Adrenal gland (tissue), 12 donors: ENCODE measurements around the gene AGBL5. TPM values are rescaled to one million over a fixed set of nuclear protein-coding genes. Genes with fewer than 3 reads are reported as not detected.

Experiments
- DNase-seq, 7 donors: peaks; one replicate each; pipeline ENCODE4 v3.0.0-alpha.2; 2019 to 2020
- H3K27ac ChIP-seq, 5 donors: fragments of 200-600 bp; sonication (generic) in 4 of 5; 1 replicate in 3 of 5; 2 replicates in 2 of 5; pipeline versions ENCODE4 v1.5.1 to v1.8.0; 2016 to 2020; ENCODE audit warnings: mild to moderate bottlenecking in 1 of 5
- H3K27me3 ChIP-seq: fragments of 200-600 bp; 2 replicates; pipeline ENCODE4 v1.8.0; 2021
- H3K36me3 ChIP-seq, 2 donors: fragments of 200-600 bp; replicated peaks in 1 of 2; 1 replicate in 1 of 2; 2 replicates in 1 of 2; pipeline versions ENCODE4 v1.5.1 to v1.8.0; 2018 to 2022
- H3K4me1 ChIP-seq, 2 donors: fragments of 200-600 bp; replicated peaks in 1 of 2; 1 replicate in 1 of 2; 2 replicates in 1 of 2; pipeline versions ENCODE4 v1.5.1 to v1.8.0; 2018 to 2021
- H3K4me3 ChIP-seq, 4 donors: fragments of 200-600 bp; sonication (generic) in 3 of 4; one replicate each; pipeline ENCODE4 v1.5.1; 2016 to 2018
- H3K9me3 ChIP-seq, 3 donors: fragments of 200-600 bp; sonication (generic) in 1 of 3; replicated peaks in 1 of 3; 1 replicate in 2 of 3; 2 replicates in 1 of 3; pipeline versions ENCODE4 v1.5.1 to v1.8.0; 2016 to 2021
- POLR2A ChIP-seq, 2 donors: fragments of 450-650 bp; IDR thresholded peaks; one replicate each; pipeline ENCODE4 v1.6.1; 2017; ENCODE audit warnings: antibody characterized with exemption in 2 of 2, mild to moderate bottlenecking in 2 of 2, moderate library complexity in 1 of 2
- WGBS, 4 donors: extraction: QIAGEN DNeasy Blood & Tissue Kit in 2 of 4; methylation state at CpG; one replicate each; pipeline versions ENCODE4 v1.1.5 to v1.1.7; 2013 to 2017; 5-methylcytosine and 5-hydroxymethylcytosine counted together
- intact Hi-C, 2 donors: fragments of 100-400 bp; cut with DNase I; formaldehyde crosslinking; loops; one replicate each; pipeline versions ENCODE4 v1.14.1 to v1.15.0; 2022 to 2023
- polyA plus RNA-seq, 3 donors: library from polyadenylated mRNA; stranded (reverse); fragments of 200-250 nt in 2 of 3; fragments of 350-450 nt in 1 of 3; fragmentation: Illumina TruSeq in 1 of 3; extraction: RNeasy Lipid Tissue Mini Kit (QIAGEN cat#74804) in 1 of 3; gene quantifications; one replicate each; pipeline ENCODE4 v1.2.3, GENCODE V29; 2013 to 2014
- total RNA-seq, 9 donors: library from RNA; depleted of rRNA in 4 of 9; stranded (reverse); fragments of >200 nt in 4 of 9; fragments of 120-200 nt in 1 of 9; fragmentation: NEBNext Ultra II Directional in 1 of 9; extraction: Animal tissue kit (Norgen Biotek cat#: 25700) in 1 of 9; gene quantifications; one replicate each; pipeline versions ENCODE4 v1.1.0 to v1.2.4, GENCODE V29; 2013 to 2023
- TF ChIP-seq, protein P1 (sequence below), 6 experiments: fragments of 450-650 bp in 4 of 6; fragments of 200-600 bp in 2 of 6; sonication (generic) in 1 of 6; IDR thresholded peaks; 1 replicate in 5 of 6; 2 replicates in 1 of 6; pipeline versions ENCODE4 v1.5.1 to v1.8.0; 2016 to 2021; ENCODE audit warnings: antibody characterized with exemption in 6 of 6, mild to moderate bottlenecking in 2 of 6, moderate library complexity in 1 of 6
- donor health status: healthy with polysubstance abuse.
- donor health status: Bipolar disorder and iron deficiency.
- donor health status: DM: yes; HTN: yes; CAD: no.
- donor health status: DM: no; HTN: no; CAD: no.
- donor health status: DM: no; HTN: no; CAD: no.
- donor health status: DM: yes; HTN: yes; CAD: no.

AGBL5 gene
- total and polyA plus RNA-seq, 12 donors, result 21.2 to 42.4 (median 30.6) TPM

DNA sequence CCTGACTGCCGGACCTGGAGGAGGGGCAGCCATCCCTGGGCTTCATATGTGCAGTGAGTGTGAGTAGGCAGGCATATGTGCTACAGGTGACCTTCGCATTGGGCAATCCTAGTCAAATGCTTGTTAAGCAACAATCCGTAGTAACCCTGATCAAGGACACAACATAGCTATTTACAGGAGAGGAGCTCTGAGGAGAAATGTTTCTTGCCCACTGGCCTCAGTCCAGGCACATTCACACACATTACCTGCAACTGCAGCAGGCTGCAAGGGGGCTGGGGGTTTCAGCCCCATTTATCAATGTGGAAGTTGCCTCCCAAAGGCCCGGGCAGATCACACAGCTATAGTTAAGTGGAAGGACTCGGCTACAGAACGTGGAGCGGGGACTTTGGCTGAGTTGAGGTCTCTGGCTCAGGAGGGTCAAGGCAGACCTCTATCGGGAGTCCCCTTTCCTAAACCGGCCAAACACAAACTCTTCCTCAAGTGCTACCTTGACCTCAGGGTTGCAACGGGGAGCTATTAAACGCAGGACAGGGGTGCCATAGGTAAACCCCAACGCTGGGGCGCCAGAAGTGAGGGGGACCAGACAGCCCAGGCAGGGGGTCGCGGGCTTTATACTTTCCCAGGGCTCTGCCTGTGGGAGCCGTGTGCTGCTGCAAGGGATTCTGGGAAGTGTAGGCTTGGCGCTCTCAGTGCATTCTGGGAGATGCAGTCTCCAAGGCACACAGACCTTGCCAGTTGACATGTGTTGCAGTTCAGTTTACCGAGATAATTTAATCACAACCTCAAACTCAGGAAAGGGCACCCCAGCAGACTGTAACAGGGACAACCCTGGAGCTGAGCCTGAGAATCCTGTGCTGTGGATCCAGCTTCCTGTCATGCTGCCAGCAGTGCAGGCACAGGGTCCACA, 44.5 kb downstream of the AGBL5 start:
- Histone ChIP-seq H3K36me3 (no peaks in the 10 kb centered on the region), H3K4me1 (peaks cover 13 to 26% of the 10 kb centered on the region in 2 donors), H3K4me3 (peak overlapping the region in 2 of 4 donors; percentile 5 to 41), H3K27ac (peak overlapping the region in 3 of 5 donors; percentile 52 to 78 (median 58)), H3K27me3 (no peaks in the 10 kb centered on the region), H3K9me3 (no peaks in the 10 kb centered on the region)
- TF ChIP-seq, protein P1, sequence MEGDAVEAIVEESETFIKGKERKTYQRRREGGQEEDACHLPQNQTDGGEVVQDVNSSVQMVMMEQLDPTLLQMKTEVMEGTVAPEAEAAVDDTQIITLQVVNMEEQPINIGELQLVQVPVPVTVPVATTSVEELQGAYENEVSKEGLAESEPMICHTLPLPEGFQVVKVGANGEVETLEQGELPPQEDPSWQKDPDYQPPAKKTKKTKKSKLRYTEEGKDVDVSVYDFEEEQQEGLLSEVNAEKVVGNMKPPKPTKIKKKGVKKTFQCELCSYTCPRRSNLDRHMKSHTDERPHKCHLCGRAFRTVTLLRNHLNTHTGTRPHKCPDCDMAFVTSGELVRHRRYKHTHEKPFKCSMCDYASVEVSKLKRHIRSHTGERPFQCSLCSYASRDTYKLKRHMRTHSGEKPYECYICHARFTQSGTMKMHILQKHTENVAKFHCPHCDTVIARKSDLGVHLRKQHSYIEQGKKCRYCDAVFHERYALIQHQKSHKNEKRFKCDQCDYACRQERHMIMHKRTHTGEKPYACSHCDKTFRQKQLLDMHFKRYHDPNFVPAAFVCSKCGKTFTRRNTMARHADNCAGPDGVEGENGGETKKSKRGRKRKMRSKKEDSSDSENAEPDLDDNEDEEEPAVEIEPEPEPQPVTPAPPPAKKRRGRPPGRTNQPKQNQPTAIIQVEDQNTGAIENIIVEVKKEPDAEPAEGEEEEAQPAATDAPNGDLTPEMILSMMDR (IDR thresholded peaks at IDR 0.05), result no peak
- TF ChIP-seq POLR2A (IDR thresholded peaks at IDR 0.05), result no peak
- peak; percentile 68 to 85 (median 76) for DNase-seq
- intact Hi-C loops, result loop anchor here (5.0 to 10.0 kb wide), 2 partner anchors 179 to 206 kb away; partner anchors contain the start of gene DNAJC5G (in 2 of the 2)
- 5 to 21% (median 17%) methylated on average over 7 to 18 of the region's 18 CpGs for WGBS, 4 donors

DNA sequence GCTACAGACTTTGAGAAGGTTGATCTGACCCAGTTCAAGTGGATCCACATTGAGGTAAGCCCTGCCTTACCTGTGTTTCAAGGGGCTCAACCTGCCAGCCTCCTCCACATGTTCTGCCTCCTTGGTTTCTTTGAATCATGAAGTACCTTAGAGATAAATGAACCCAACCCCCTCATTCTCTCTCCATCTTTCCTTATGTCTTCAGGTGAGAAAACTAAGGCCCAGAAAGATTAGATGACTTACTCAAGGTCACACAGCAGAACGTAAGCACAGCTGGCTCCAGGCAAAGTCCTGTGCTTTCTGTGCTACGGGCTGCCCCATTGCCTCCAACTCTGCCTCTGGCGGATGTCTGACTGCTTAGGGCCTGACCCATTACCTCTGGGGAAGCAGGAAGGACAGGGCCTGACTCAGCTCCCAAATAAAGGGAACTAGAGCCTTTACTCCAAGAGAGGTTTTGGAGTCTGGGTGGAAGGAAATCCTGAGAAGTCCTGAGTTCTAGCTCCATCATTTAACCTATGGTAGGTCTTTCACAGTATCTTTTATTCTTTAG, 45.4 kb downstream of the AGBL5 start:
- Histone ChIP-seq H3K4me1 (peaks cover 13 to 26% of the 10 kb centered on the region in 2 donors), H3K4me3 (no peak overlapping the region), H3K27ac (peak overlapping the region in 2 of 5 donors; percentile 21 to 52), H3K27me3 (no peaks in the 10 kb centered on the region), H3K36me3 (no peaks in the 10 kb centered on the region), H3K9me3 (no peaks in the 10 kb centered on the region)
- WGBS, 4 donors, result 40 to 53% (median 49%) methylated on average over 1 to 3 of the region's 3 CpGs
- DNase-seq, result no peak
- TF ChIP-seq POLR2A (IDR thresholded peaks at IDR 0.05), result no peak
- TF ChIP-seq, protein P1 (IDR thresholded peaks at IDR 0.05), result no peak
- intact Hi-C loops, result loop anchor here (5.0 to 10.0 kb wide), 2 partner anchors 178 to 205 kb away; partner anchors contain the start of gene DNAJC5G (in 2 of the 2)

DNA sequence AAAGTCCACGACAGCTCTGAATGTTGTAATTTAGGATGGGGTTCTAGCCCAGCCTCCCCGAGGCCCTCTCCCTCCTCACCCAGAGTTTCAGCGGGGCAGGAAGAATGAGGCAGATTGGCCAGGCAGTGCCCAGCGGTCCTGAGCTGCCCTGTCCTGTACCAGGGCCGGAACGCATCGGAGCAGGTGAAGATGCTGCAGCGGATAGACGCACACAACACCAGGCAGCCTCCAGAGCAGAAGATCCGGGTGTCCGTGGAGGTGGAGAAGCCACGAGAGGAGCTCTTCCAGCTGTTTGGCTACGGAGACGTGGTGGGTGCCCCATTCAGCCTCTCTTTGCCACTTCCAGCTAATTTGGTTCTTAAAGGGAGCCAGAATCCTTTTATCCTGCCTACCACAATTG, 45.9 kb downstream of the AGBL5 start:
- Histone ChIP-seq H3K9me3 (no peaks in the 10 kb centered on the region), H3K27ac (no peak overlapping the region), H3K36me3 (no peaks in the 10 kb centered on the region), H3K4me1 (peaks cover 13 to 25% of the 10 kb centered on the region in 2 donors), H3K27me3 (no peaks in the 10 kb centered on the region), H3K4me3 (no peak overlapping the region)
- TF ChIP-seq POLR2A (IDR thresholded peaks at IDR 0.05), result no peak
- TF ChIP-seq, protein P1 (IDR thresholded peaks at IDR 0.05), result no peak
- WGBS, 4 donors, result 88 to 96% (median 91%) methylated on average over 14 of the region's 14 CpGs
- no peak for DNase-seq
- intact Hi-C loops, result loop anchor here (5.0 to 10.0 kb wide), 2 partner anchors 177 to 205 kb away; partner anchors contain the start of gene DNAJC5G (in 2 of the 2)

DNA sequence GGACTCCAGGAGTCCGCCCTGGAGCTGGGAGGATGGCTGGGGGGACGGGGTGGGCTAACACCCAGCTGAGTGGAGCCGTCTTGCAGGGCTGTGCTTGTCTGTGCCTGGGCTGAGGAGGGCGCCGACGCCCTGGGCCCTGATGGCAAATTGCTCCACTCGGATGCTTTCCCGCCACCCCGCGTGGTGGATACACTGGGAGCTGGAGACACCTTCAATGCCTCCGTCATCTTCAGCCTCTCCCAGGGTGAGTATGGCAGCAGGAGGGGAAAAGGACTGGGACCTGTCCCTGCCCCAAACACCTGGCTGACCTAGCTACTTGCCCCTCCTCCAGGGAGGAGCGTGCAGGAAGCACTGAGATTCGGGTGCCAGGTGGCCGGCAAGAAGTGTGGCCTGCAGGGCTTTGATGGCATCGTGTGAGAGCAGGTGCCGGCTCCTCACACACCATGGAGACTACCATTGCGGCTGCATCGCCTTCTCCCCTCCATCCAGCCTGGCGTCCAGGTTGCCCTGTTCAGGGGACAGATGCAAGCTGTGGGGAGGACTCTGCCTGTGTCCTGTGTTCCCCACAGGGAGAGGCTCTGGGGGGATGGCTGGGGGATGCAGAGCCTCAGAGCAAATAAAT, 48.0 kb downstream of the AGBL5 start:
- intact Hi-C loops, result loop anchor here (2.0 to 10.0 kb wide), 3 partner anchors 91 to 203 kb away; partner anchors contain the start of gene DNAJC5G (in 2 of the 2)
- no peaks in the 10 kb centered on the region for H3K36me3 ChIP-seq
- no peaks in the 10 kb centered on the region for H3K27me3 ChIP-seq
- no peak overlapping the region for H3K27ac ChIP-seq
- TF ChIP-seq, protein P1 (IDR thresholded peaks at IDR 0.05), result no peak
- TF ChIP-seq POLR2A (IDR thresholded peaks at IDR 0.05), result no peak
- no peak overlapping the region for H3K4me3 ChIP-seq
- H3K4me1 ChIP-seq, result peaks cover 13 to 16% of the 10 kb centered on the region in 2 donors
- no peaks in the 10 kb centered on the region for H3K9me3 ChIP-seq
- DNase-seq, result peak in 1 of 7 donors; percentile 19
- 91 to 94% (median 93%) methylated on average over 7 to 19 of the region's 19 CpGs for WGBS, 4 donors
